Panc1 (cell line): ENCODE measurements around the gene SLC34A3.

ENCODE experiments used
- CTCF ChIP-seq: fragments of 450-650 bp; IDR thresholded peaks from 2 replicates; pipeline ENCODE4 v1.5.1; 2017; ENCODE audit warnings: mild to moderate bottlenecking
- POLR2AphosphoS5 ChIP-seq: IDR thresholded peaks from 2 replicates; pipeline ENCODE4 v1.6.1; 2012; ENCODE audit warnings: mild to moderate bottlenecking, low read depth, low read length, moderate library complexity
- REST ChIP-seq, 2 experiments: IDR thresholded peaks; 2 replicates each; pipeline ENCODE4 v1.6.1; 2011 to 2012; ENCODE audit warnings: low read depth in 2 of 2, control low read depth in 1 of 2, low read length in 1 of 2, mild to moderate bottlenecking in 1 of 2, moderate library complexity in 1 of 2; ENCODE audit not compliant: insufficient read depth in 1 of 2
- SIN3A ChIP-seq: IDR thresholded peaks from 2 replicates; pipeline ENCODE4 v1.6.1; 2012; ENCODE audit warnings: low read depth, mild to moderate bottlenecking, low read length, moderate library complexity, borderline replicate concordance; ENCODE audit not compliant: insufficient read depth

GRCh38 chr9:137253717-137254623 lies 23.3 kb downstream of the SLC34A3 start:
- TF ChIP-seq CTCF (no peak), SIN3A (no peak), REST (IDR thresholded peaks at IDR 0.05; ENCODE audit: insufficient read depth in 1 of 2, low read depth in 2 of 2, low read length in 1 of 2) (no peak), POLR2AphosphoS5 (no peak)
